Measurements from ENCODE around the gene PHTF1. TPM values are rescaled to one million over a fixed set of nuclear protein-coding genes. Genes with fewer than 3 reads are reported as not detected.

Gene PHTF1
- total RNA-seq, 2 donors from 2014 or later, result 11.7 to 13.4 TPM

- no peaks in the 10 kb centered on the region for H3K4me1 ChIP-seq (replicated peaks)
- no peaks in the 10 kb centered on the region for H3K36me3 ChIP-seq
- TF ChIP-seq POLR2A (IDR thresholded peaks at IDR 0.05) (no peak), POLR2AphosphoS5 (IDR thresholded peaks at IDR 0.05) (no peak), CTCF (IDR thresholded peaks at IDR 0.05) (no peak)
- H3K27me3 ChIP-seq (replicated peaks; ENCODE audit: insufficient read depth), result no peaks in the 10 kb centered on the region
- H3K27ac ChIP-seq, result no peak overlapping the region
- DNase-seq (ENCODE audit: low spot score), result no peak
- H3K9me3 ChIP-seq, result no peaks in the 10 kb centered on the region
- no peak overlapping the region for H3K4me3 ChIP-seq
- 91% methylated on average over 2 of the region's 2 CpGs for WGBS
- intact Hi-C loops (cut with DNase I), result no loop called here
Observed at GRCh38 chr1:113654883-113655282, 104.4 kb downstream of the PHTF1 start.

GRCh38 chr1:113653741-113654140 is 105.5 kb downstream of the PHTF1 start:
- TF ChIP-seq POLR2AphosphoS5 (IDR thresholded peaks at IDR 0.05), result no peak
- no peaks in the 10 kb centered on the region for H3K27me3 ChIP-seq (replicated peaks; ENCODE audit: insufficient read depth)
- no peak overlapping the region for H3K27ac ChIP-seq
- DNase-seq (ENCODE audit: low spot score), result no peak
- H3K36me3 ChIP-seq, result no peaks in the 10 kb centered on the region
- intact Hi-C loops (cut with DNase I), result no loop called here
- H3K9me3 ChIP-seq, result no peaks in the 10 kb centered on the region
- no peak overlapping the region for H3K4me3 ChIP-seq
- WGBS, result 93% methylated on average over 5 of the region's 5 CpGs
- H3K4me1 ChIP-seq (replicated peaks), result no peaks in the 10 kb centered on the region

DNA sequence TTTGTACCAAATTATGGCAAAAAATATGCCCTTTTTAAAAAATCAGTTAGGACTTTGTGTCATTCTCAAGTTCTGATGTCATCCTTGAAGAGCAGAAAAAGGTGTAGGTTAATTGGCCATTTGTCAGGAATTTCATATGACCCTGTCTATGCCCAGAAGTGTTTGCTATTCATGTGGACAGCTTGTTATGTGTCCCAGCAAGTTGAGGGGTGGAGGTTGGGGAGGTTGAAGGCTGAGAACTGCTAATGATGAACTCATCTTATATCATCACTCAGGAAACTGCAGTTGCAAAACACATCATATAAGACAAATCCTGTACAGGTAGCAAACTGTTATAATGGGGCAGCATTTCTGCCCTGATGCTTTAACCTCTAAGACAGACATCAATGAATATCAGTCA is 106.5 kb downstream of the PHTF1 start:
- no peak for DNase-seq (ENCODE audit: low spot score)
- Histone ChIP-seq H3K36me3 (no peaks in the 10 kb centered on the region), H3K9me3 (no peaks in the 10 kb centered on the region), H3K4me1 (replicated peaks) (no peaks in the 10 kb centered on the region), H3K4me3 (no peak overlapping the region), H3K27ac (no peak overlapping the region), H3K27me3 (replicated peaks; ENCODE audit: insufficient read depth) (no peaks in the 10 kb centered on the region)
- intact Hi-C loops (cut with DNase I), result no loop called here
- no peak for TF ChIP-seq CTCF (IDR thresholded peaks at IDR 0.05)

DNA sequence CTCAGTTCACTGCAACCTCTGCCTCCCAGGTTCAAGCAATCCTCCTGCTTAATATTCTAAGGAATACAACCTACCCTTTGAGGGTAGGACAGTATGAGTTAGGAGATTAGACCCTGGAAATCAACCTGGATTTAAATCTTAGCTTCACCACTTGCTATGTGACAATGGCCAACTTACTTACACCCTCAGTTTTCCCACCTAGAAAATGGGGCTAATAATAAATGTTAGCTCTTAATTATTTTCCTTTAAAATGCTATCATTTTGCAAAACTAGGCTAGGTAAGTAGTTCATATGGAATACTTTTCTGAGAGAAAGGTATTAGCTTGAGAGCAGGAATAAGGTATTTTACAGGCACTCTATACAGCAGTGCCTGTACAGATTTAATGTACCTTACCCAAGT is 110.8 kb downstream of the PHTF1 start:
- no peak for TF ChIP-seq POLR2A (IDR thresholded peaks at IDR 0.05)
- TF ChIP-seq POLR2AphosphoS5 (IDR thresholded peaks at IDR 0.05), result no peak
- no peak for TF ChIP-seq CTCF (IDR thresholded peaks at IDR 0.05)
- no peak overlapping the region for H3K4me3 ChIP-seq
- DNase-seq (ENCODE audit: low spot score), result no peak
- H3K27me3 ChIP-seq (replicated peaks; ENCODE audit: insufficient read depth), result no peaks in the 10 kb centered on the region
- no peak overlapping the region for H3K27ac ChIP-seq
- intact Hi-C loops (cut with DNase I), result no loop called here
- H3K36me3 ChIP-seq, result no peaks in the 10 kb centered on the region
- H3K9me3 ChIP-seq, result no peaks in the 10 kb centered on the region
- H3K4me1 ChIP-seq (replicated peaks), result no peaks in the 10 kb centered on the region

DNA sequence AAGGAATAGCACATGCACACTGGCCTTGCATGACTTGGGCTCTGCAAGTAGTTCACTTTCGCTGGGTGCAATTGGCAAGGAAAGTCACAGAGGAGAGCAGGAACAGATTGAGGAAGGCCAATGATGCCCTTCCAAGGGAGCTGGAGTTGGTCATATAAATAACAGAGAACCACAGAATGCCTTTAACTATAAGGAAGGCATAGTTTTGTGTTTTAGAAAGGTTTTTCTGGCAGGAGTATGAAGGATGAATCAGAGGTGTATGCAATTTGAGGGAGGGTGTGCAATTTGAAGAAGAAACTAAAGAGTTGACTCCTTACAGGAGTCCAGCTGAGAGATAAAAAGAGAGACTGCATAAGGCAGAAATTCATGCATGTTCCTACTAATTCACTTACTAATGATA is 112.1 kb downstream of the PHTF1 start:
- no peaks in the 10 kb centered on the region for H3K9me3 ChIP-seq
- H3K4me1 ChIP-seq (replicated peaks), result no peaks in the 10 kb centered on the region
- intact Hi-C loops (cut with DNase I), result no loop called here
- no peak overlapping the region for H3K27ac ChIP-seq
- no peaks in the 10 kb centered on the region for H3K36me3 ChIP-seq
- DNase-seq (ENCODE audit: low spot score), result no peak
- H3K27me3 ChIP-seq (replicated peaks; ENCODE audit: insufficient read depth), result no peaks in the 10 kb centered on the region
- no peak overlapping the region for H3K4me3 ChIP-seq
- TF ChIP-seq CTCF (IDR thresholded peaks at IDR 0.05) (no peak), POLR2AphosphoS5 (IDR thresholded peaks at IDR 0.05) (no peak), POLR2A (IDR thresholded peaks at IDR 0.05) (no peak)
- WGBS, result 94% methylated on average over 1 of the region's 1 CpG

Other genes starting within 250 kb of the PHTF1 start
- gene RSBN1, start 53.0 kb upstream of the PHTF1 start, total RNA-seq, result 10 to 100 TPM; 23.1 to 24.0 TPM
- gene PTPN22, start 112.2 kb upstream of the PHTF1 start, total RNA-seq, result 1 to 10 TPM in 1 of 2 donors, under 1 TPM in 1; 0.55 to 1.1 TPM
- 10 to 100 TPM in 1 of 2 donors, under 1 TPM in 1; 0.46 to 92.5 TPM for gene BCL2L15, start 128.1 kb upstream of the PHTF1 start, total RNA-seq
- gene AP4B1, start 145.3 kb upstream of the PHTF1 start, total RNA-seq, result 10 to 100 TPM in 1 of 2 donors, 1 to 10 TPM in 1; 5.0 to 14.8 TPM
- gene DCLRE1B, start 145.8 kb upstream of the PHTF1 start, total RNA-seq, result 10 to 100 TPM in 1 of 2 donors, 1 to 10 TPM in 1; 4.2 to 10.1 TPM
- 10 to 100 TPM; 43.5 to 76.3 TPM for gene HIPK1, start 169.8 kb upstream of the PHTF1 start, total RNA-seq
- 10 to 100 TPM; 15.8 to 25.1 TPM for gene OLFML3, start 220.0 kb upstream of the PHTF1 start, total RNA-seq

Data from prostate gland (tissue), 2 donors.